GM19438 (cell line): ENCODE results near the gene ANKRD28.

Experiments
- ATAC-seq: cut with Tn5 transposase; IDR thresholded peaks from one replicate; pipeline ENCODE4 v1.9.1; 2021; ENCODE audit warnings: low read depth; ENCODE audit not compliant: unreplicated experiment

ANKRD28 gene

GRCh38 chr3:15804553-15805095 lies 6.8 kb upstream of the ANKRD28 start:
- ATAC-seq, result peak; percentile 51

GRCh38 chr3:15803921-15804320 lies 6.1 kb upstream of the ANKRD28 start:
- ATAC-seq, result no peak

GRCh38 chr3:15801298-15801697 lies 3.5 kb upstream of the ANKRD28 start:
- no peak for ATAC-seq

- no peak for ATAC-seq
Measured at GRCh38 chr3:15800780-15801179, 3.0 kb upstream of the ANKRD28 start.

- no peak for ATAC-seq
Measured at GRCh38 chr3:15800327-15800726, 2.5 kb upstream of the ANKRD28 start.

GRCh38 chr3:15798533-15799245 lies 910 bp upstream of the ANKRD28 start:
- no peak for ATAC-seq

- ATAC-seq, result peak; percentile 39
Measured at GRCh38 chr3:15796771-15797641, 773 bp downstream of the ANKRD28 start.

GRCh38 chr3:15796331-15796730 lies 1.4 kb downstream of the ANKRD28 start:
- ATAC-seq, result no peak

- ATAC-seq, result no peak
Measured at GRCh38 chr3:15795651-15796308, 2.0 kb downstream of the ANKRD28 start.

GRCh38 chr3:15794842-15795650 lies 2.7 kb downstream of the ANKRD28 start:
- no peak for ATAC-seq

GRCh38 chr3:15794303-15794771 lies 3.4 kb downstream of the ANKRD28 start:
- no peak for ATAC-seq

GRCh38 chr3:15791525-15791924 lies 6.3 kb downstream of the ANKRD28 start:
- no peak for ATAC-seq

GRCh38 chr3:15787941-15788340 lies 9.8 kb downstream of the ANKRD28 start:
- no peak for ATAC-seq

- ATAC-seq, result no peak
Measured at GRCh38 chr3:15787526-15787925, 10.3 kb downstream of the ANKRD28 start.

GRCh38 chr3:15783361-15783969 lies 14.3 kb downstream of the ANKRD28 start:
- ATAC-seq, result no peak

- no peak for ATAC-seq
Measured at GRCh38 chr3:15782429-15782828, 15.3 kb downstream of the ANKRD28 start.

GRCh38 chr3:15781637-15782402 lies 16.0 kb downstream of the ANKRD28 start:
- no peak for ATAC-seq

- no peak for ATAC-seq
Measured at GRCh38 chr3:15781131-15781530, 16.6 kb downstream of the ANKRD28 start.

GRCh38 chr3:15779111-15779510 lies 18.7 kb downstream of the ANKRD28 start:
- no peak for ATAC-seq
